ENCODE measurements around the gene PCBP4.

GRCh38 chr3:51994530-51994929, 27.3 kb upstream of the PCBP4 start:
- TF ChIP-seq CTCF (IDR thresholded peaks at IDR 0.05 in 4 of 5, conservative IDR thresholded peaks at IDR 0.05 in 1 of 5) (no peak), POLR2A (IDR thresholded peaks at IDR 0.05) (no peak)

All from gastrocnemius medialis (tissue), 4 donors.